ENCODE data around the gene DOK4.

The DOK4 gene

DNA sequence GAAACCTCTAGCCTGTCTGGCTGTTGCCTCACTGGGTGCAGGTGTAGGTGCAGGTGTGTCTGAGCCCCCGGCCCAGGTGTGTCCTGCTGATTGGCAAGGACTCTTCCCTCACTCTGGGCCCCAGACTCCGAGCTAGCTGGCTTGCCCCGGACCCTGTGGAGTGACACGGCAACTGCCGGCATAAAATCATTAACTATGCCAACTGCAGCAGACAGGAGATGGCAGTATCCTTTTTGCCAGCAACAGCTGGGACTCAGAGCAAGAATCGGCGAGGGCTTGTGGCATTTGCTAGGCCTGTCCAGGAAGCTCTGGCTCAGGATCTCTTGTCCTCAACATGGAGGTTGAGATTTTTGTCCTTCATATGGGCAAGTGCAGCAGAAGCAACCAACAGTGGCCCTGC lies 59.9 kb downstream of the DOK4 start:
- Histone ChIP-seq H3K4me3 (ENCODE audit: insufficient read length, low read depth) (no peak overlapping the region), H3K9me3 (ENCODE audit: insufficient read depth, low read length) (no peaks in the 10 kb centered on the region), H3K36me3 (ENCODE audit: insufficient read depth, insufficient read length, low read length) (peaks cover 48% of the 10 kb centered on the region), H3K4me1 (ENCODE audit: insufficient read depth, insufficient read length) (no peaks in the 10 kb centered on the region), H3K9ac (ENCODE audit: insufficient read length, low read depth) (no peak overlapping the region), H3K27me3 (ENCODE audit: insufficient read depth, insufficient read length) (no peaks in the 10 kb centered on the region)
- DNase-seq (ENCODE audit: low read depth, low spot score): no peak
- TF ChIP-seq SUZ12 (IDR thresholded peaks at IDR 0.05; ENCODE audit: extremely low read depth, insufficient read depth, insufficient read length) (no peak), YY1 (IDR thresholded peaks at IDR 0.05; ENCODE audit: insufficient read depth, insufficient read length) (no peak), ZNF274 (IDR thresholded peaks at IDR 0.05; ENCODE audit: low read depth, low read length) (no peak)

GRCh38 chr16:57424583-57424982 lies 61.7 kb downstream of the DOK4 start:
- H3K9me3 ChIP-seq (ENCODE audit: insufficient read depth, low read length): no peaks in the 10 kb centered on the region
- no peaks in the 10 kb centered on the region for H3K27me3 ChIP-seq (ENCODE audit: insufficient read depth, insufficient read length)

GRCh38 chr16:57423152-57423551 lies 63.1 kb downstream of the DOK4 start:
- Histone ChIP-seq H3K9ac (ENCODE audit: insufficient read length, low read depth) (no peak overlapping the region), H3K9me3 (ENCODE audit: insufficient read depth, low read length) (no peaks in the 10 kb centered on the region), H3K4me1 (ENCODE audit: insufficient read depth, insufficient read length) (peaks cover 3% of the 10 kb centered on the region), H3K27me3 (ENCODE audit: insufficient read depth, insufficient read length) (no peaks in the 10 kb centered on the region), H3K4me3 (ENCODE audit: insufficient read length, low read depth) (no peak overlapping the region), H3K36me3 (ENCODE audit: insufficient read depth, insufficient read length, low read length) (peaks cover 18% of the 10 kb centered on the region)
- DNase-seq (ENCODE audit: low read depth, low spot score): no peak
- TF ChIP-seq ZNF274 (IDR thresholded peaks at IDR 0.05; ENCODE audit: low read depth, low read length) (no peak), YY1 (IDR thresholded peaks at IDR 0.05; ENCODE audit: insufficient read depth, insufficient read length) (no peak), SUZ12 (IDR thresholded peaks at IDR 0.05; ENCODE audit: extremely low read depth, insufficient read depth, insufficient read length) (no peak)

More at GRCh38 chr16:57424583-57424982, 61.7 kb downstream of the DOK4 start:
- Histone ChIP-seq H3K4me1 (ENCODE audit: insufficient read depth, insufficient read length) (no peaks in the 10 kb centered on the region), H3K4me3 (ENCODE audit: insufficient read length, low read depth) (no peak overlapping the region), H3K36me3 (ENCODE audit: insufficient read depth, insufficient read length, low read length) (peaks cover 30% of the 10 kb centered on the region), H3K9ac (ENCODE audit: insufficient read length, low read depth) (no peak overlapping the region)
- no peak for TF ChIP-seq SUZ12 (IDR thresholded peaks at IDR 0.05; ENCODE audit: extremely low read depth, insufficient read depth, insufficient read length)
- no peak for TF ChIP-seq ZNF274 (IDR thresholded peaks at IDR 0.05; ENCODE audit: low read depth, low read length)
- TF ChIP-seq YY1 (IDR thresholded peaks at IDR 0.05; ENCODE audit: insufficient read depth, insufficient read length): no peak
- no peak for DNase-seq (ENCODE audit: low read depth, low spot score)

- H3K36me3 ChIP-seq (ENCODE audit: insufficient read depth, insufficient read length, low read length): peaks cover 10% of the 10 kb centered on the region
- H3K4me1 ChIP-seq (ENCODE audit: insufficient read depth, insufficient read length): peaks cover 3% of the 10 kb centered on the region
- no peak overlapping the region for H3K4me3 ChIP-seq (ENCODE audit: insufficient read length, low read depth)
- no peak for DNase-seq (ENCODE audit: low read depth, low spot score)
- H3K27me3 ChIP-seq (ENCODE audit: insufficient read depth, insufficient read length): no peaks in the 10 kb centered on the region
- no peaks in the 10 kb centered on the region for H3K9me3 ChIP-seq (ENCODE audit: insufficient read depth, low read length)
- TF ChIP-seq SUZ12 (IDR thresholded peaks at IDR 0.05; ENCODE audit: extremely low read depth, insufficient read depth, insufficient read length): no peak
- TF ChIP-seq ZNF274 (IDR thresholded peaks at IDR 0.05; ENCODE audit: low read depth, low read length): no peak
- TF ChIP-seq YY1 (IDR thresholded peaks at IDR 0.05; ENCODE audit: insufficient read depth, insufficient read length): no peak
- H3K9ac ChIP-seq (ENCODE audit: insufficient read length, low read depth): no peak overlapping the region
These were observed 64.0 kb downstream of the DOK4 start for GRCh38 chr16:57422026-57422944.

Measured in NT2/D1 (cell line).